GM21381 (cell line): ENCODE results near the gene JMJD7.
"Not testable (repeated sequence)": the region's sequence is repeated elsewhere in the genome, so short reads cannot be mapped to it uniquely, and the experiment has no call there.

ENCODE experiments used
- ATAC-seq: cut with Tn5 transposase; IDR thresholded peaks from one replicate; pipeline ENCODE4 v1.9.1; 2021; ENCODE audit warnings: mild to moderate bottlenecking, moderate library complexity; ENCODE audit not compliant: unreplicated experiment

Gene JMJD7

DNA sequence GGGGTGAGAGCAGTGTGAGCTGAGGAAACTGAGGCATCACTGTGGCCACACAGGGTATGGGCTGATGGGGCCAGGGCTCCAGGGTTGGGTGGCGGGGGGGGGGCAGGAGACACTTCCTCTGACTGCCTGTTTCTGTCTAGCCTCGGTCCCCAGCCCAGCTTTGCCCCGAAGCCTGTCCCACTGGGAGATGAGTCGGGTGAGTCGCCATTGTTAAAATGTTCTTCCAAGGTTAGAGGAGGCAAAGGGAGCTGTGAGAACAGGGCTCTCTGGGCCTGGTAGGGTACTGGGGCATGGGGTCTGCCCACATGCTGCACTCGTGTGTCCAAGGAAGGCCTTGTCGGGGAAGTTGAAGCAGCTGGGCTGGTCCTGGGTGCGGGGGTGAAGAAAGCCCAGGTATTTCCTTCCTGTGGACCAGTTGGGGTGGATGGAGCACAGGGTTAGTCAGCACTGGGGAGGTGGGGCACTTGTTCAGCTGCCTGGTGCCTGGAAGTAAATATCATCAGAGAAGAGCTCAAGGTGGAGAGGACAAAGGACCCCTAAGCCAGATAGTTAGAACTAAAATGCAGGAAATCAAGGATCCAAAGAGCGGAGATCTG lies 8.3 kb upstream of the JMJD7 start:
- no peak for ATAC-seq

DNA sequence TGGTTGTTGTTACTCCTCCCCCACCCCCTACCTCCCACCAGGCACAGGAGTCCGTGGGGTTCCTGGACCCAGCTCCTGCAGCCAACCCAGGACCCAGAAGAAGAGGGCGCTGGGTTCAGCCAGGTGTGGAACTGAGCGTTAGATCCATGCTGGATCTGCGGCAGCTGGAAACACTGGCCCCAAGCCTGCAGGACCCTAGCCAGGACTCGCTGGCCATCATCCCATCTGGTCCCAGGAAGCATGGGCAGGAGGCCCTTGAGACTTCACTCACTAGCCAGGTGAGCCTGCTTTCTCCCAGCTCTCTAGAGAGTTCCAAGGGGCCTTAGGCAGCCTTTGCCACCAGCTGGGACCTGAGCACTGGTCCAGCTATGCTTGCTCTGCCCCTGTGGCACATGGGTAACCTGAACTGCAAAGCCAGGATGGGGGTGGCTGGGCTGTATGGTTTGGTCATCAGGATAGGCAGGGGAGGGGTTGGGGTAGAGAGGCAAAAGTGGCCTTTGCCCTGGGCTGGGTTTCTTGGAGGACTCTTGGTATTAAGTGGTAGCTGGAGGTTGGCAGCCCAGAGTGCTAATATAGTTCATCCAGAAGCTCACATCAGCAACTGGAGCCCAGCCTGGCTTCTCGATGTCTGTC lies 7.0 kb upstream of the JMJD7 start:
- ATAC-seq, result no peak

DNA sequence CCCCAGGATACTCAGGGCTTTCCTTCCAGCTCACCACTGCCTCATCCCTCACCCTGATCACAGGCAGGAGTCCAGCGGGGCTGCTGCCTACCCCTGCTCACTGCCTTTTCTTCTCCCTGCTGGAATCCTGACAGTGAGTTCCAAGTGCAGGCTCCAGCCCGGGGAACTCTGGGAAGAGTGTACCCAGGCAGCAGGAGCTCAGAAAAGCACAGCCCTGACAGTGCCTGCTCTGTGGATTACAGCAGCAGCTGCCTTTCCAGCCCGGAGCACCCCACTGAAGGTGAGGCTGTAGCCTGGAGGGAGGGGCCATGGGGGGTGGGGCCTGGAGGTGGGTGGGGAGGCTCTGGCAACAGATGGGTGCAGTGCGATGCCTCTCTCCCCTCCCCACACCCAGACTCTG lies 6.1 kb upstream of the JMJD7 start:
- no peak for ATAC-seq

DNA sequence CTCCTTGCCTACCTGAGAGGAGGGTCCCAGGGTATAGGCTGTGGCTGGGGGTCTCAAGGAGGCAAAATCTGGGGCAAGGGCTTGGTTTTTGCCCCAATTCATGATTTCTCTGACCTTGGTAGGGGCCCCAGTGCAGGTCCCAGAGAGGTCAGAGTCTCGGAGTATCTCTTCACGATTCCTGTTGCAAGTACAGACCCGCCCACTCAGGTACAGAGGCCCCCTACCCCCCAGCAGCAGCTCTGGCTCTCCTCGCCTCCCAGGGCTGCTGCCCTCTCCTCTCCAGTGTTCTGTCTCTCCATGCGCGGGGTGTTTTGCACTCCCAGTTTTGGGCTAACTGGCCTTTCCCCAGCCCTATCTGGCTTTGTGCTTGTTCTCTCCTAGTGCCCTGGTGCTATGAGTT lies 5.4 kb upstream of the JMJD7 start:
- ATAC-seq, result no peak

DNA sequence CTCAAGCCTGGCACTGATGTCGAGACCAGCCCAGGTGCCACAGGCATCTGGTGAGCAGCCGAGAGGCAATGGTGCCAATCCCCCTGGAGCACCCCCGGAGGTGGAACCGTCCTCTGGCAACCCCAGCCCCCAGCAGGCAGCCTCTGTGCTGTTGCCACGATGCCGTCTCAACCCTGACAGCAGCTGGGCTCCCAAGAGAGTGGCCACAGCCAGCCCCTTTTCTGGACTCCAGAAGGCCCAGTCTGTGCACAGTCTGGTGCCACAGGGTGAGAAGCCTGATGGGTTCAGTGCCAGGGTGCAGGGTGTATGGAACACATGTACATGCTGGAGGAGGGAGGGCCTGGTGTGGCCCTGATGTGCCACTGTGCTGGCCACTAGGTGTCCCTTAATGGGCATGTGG lies 4.9 kb upstream of the JMJD7 start:
- ATAC-seq, result no peak

DNA sequence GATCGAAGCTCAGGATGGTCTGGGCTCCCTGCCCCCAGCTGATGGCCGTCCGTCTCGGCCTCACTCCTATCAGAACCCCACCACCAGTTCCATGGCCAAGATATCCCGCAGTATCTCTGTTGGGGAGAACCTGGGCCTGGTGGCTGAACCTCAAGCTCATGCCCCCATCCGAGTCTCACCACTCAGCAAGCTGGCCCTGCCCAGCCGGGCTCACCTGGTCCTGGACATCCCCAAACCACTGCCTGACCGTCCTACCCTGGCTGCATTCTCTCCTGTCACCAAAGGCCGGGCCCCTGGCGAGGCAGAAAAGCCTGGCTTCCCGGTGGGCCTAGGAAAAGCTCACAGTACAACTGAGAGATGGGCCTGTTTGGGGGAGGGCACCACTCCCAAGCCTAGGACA lies 4.4 kb upstream of the JMJD7 start:
- no peak for ATAC-seq

DNA sequence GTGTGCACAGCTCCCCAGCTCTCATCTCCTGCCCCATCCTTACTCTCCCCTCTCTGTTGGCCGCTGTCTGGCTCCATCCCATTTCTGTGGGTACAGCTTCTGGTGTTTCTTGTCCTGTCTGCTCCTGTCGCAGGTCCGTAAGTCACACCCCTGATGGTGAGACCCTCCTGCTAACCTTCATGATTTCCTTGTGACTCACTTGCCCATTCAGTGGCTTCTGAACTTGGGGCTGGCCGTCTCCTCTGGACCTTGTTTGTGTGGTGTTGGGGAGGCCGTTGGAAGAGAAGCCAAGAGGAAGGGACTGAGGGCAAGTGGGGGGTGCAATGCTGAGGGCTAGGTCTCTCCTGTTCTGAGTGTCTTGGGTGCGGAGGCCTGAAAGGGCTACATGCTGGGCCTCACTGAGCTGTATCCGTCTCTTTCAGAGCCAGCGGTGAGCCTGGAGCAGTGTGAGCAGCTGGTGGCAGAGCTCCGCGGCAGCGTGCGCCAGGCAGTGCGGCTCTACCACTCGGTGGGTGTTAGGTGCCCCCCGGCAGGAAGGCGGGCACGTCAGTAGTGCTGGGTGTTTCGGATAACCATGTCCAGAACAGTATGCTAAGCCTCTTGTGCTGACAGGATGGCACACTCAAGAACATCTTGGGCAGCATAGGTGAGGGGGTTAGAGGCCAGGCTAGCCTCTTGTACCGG lies 3.7 kb upstream of the JMJD7 start:
- no peak for ATAC-seq

DNA sequence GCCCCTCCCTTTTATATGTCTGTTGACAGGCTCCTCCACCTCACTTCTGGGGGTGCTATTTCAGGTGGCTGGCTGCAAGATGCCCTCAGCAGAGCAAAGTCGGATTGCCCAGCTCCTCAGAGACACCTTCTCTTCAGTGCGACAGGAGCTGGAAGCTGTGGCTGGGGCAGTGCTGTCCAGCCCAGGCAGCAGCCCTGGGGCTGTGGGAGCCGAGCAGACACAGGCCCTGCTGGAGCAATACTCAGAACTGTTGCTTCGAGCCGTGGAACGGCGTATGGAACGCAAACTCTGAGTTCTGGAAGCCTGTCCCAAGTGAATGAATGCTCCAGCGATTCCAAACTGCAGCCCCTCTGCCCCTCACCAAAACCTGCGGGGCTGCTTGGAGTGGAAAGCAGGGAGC lies 2.7 kb upstream of the JMJD7 start:
- ATAC-seq, result no peak

DNA sequence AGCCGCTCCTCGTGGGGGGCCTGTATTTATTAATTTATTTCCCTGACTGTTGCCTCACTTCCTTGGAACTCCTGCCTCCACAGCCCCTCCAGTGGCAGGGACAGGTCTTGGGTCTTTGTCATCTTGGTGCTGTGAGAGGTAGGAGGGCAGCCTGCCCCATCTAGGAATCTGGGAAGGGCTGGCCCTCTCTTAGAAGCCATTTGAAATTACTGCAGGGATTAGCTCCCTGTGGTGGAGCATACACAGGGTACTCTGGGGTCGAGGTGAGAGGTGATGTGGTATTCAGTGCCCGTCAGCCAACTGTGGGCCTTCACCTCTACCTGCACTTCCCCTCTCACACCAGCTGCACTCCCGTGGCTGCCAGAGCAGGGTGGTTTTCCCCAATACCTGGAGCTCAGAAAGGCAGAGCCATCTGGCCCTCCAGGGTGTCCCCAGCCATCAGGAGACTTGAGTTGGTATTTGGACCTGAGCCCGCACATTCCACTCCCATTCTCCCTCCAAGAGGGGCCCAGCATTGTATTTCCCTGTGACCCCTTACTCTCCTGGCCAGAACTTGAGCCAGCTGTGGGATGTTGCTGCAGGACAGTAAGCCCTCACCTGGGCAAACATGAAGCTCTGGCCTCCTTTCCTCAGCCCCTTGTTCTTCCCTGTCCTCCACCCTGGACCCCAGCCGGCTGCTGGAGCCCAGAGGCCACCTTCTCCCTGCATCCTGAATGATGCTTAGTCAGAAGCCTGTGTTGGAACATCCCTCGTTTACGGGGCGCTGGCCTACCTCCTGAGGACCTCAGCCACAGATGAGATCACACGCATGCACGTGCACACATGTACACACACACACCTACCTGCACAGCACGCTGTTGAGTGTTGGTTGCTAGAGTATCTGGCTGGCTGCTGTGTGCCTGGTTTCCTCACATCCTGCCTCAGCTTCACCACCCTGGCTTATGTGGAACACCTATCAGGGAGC lies 2.0 kb upstream of the JMJD7 start:
- no peak for ATAC-seq

DNA sequence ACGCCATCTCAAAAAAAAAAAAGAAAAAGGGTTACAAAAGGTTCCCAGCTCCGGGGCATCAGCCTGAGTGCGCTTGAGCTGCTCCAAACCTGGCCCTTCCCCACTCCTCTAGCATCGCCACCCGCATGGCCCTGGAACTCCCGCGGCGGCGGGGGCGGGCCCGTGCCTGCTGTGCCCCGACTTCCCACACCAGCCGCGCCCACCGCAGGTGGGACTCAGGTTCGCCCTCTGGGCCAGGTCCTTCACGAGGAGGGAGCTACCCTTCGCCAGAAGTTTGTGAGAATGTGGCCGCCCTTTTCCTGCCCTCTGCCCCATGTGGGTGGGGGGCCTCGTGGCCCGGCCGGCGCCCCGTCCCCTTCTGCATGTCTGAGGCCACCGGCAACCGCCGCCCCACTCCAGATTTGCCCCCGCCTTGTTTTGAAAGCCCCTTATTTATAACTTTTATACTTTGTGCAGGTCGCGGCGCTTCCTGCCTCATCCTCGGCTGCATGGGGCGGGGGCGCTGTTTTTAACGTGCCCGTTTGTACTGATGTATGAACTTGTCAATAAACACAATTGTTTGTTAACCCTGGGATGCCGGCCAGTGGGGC lies 507 bp upstream of the JMJD7 start:
- ATAC-seq, result no peak

DNA sequence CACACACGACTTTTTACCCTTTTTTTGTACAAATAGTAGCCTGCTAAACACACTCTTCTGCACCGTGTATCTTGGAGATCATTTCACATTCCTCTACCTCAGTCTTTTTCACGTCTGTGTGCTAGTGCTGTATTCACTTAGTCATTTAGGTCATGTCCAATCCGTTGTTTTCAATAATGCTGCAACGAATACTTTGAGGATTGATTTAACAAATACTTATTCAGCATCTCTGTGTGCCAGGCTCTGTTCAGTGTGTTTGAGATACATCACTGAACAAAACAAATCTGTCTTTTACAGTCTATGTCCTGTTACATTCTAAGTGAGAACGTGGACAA lies 882 bp downstream of the JMJD7 start:
- ATAC-seq, result no peak

DNA sequence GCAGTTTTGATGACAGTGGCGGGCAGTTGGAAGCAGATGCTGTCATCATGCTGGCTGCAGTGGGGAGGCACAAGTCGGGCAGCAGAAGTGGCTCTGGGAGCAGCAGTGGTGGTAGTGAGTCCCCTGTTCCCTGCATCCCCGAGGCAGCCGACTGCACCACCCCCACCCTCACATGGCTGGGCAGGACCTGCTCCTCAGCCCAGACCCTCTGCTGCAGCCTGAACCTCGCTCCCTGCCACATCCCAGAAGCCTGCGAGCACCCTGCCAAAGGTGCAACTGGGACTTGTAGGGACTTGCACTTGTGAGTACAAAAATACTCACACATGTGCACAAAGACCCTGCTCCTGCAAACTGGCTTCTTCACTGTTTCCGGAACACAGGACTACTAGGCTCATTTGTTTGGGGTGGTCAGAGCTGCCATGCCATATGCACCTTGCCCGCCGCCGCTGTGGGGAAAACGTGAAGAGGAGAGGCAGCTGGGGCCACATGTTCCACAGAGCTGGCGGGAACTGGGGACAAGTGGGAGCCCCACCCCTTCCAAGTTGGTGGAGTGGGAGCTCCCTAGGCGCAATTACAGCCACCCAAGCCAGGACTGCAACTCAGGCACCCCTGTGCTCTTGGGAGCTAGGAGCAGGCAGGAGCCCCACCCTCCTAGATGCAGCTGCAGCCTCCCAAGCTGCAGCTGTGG lies 2.2 kb downstream of the JMJD7 start:
- ATAC-seq, result no peak

DNA sequence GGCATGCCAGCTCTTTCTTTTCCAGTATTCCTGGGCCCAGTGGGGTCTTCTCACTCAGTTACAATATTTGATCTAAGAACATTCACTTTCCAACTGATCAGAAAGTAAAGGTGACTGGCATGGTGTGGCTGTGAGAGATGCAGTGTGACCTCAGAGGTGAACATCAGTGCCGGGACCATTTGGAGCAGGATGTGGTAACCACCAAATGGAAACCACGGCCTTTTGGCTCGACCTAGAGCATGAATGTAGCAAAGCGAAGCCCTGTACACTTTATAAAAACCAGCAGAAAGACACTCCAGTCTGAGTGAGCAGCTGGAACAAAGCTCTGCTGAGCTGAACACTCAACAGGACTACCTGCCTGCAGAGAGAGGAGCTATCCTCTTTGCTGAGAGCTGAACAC lies 3.4 kb downstream of the JMJD7 start:
- not testable (repeated sequence) for ATAC-seq

DNA sequence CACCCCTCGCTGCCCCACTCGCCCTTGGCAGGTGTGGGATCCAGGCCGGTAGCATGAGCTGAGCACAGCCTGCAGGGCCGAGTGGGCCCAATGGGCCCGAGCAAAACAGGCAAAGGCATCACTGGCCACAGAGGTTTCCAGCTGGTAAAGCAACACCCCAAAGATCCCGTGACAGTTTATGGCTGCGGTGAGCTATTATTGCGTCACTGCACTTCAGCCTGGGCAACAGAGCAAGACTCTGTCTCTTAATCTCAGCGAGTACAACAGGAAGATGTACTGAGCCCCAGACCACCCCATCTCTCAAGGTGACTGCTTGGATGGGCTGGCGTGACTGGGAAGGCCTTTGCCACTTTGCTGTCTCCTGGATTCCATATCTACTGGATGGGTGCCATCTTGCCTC lies 4.3 kb downstream of the JMJD7 start:
- no peak for ATAC-seq

DNA sequence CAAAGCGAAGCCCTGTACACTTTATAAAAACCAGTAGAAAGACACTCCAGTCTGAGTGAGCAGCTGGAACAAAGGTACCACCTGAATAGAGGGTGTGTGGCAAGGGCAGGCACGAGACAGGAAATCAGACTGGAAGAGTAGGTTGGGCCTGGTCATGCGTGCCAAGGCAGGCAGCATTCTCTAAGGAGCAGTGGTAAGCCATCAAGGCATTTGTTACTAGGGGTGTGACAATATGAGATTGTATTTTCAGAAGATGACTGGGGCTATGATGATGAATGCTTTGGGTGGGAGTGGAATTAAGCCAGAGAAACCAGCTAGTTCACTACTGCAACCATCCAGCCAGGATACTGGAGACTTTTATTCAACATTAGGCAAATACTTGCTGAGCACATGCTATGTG lies 5.0 kb downstream of the JMJD7 start:
- ATAC-seq, result no peak

DNA sequence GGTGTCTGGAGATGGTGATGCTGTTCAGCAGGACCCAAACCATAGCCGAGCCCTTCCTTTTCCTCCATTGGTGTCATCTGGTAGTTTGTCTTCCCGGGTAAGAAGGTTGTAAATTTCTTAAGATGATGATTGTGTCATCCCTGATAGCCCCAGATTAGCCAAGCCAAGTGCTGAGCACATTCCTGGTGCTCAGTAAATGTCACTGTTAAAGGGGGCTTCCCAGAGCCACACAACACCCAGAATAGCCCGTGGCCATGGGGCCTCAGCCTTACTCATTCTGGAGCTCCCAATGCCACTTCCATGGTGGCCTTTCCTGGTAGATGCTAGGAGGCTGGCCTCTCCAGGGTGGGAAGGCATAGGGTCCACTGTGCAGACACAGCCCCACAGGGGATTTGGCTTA lies 6.2 kb downstream of the JMJD7 start:
- no peak for ATAC-seq

DNA sequence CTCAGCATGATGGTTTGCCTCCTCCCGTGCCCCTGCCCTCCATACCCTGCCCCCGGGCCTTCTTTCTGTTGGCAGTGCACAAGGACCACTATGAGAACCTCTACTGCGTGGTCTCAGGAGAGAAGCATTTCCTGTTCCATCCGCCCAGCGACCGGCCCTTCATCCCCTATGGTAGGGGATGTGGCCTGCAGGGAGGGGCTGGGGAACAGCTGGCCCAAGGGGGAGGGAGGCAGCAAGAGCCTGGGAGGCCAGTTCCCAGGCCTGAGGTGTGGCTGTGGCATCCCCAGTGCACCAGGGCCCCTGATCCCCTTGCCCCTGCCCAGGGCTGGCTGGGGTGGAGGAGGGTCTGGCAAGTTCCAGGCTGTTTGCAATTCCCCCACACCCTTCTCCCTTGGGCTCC lies 8.2 kb downstream of the JMJD7 start:
- ATAC-seq, result no peak

DNA sequence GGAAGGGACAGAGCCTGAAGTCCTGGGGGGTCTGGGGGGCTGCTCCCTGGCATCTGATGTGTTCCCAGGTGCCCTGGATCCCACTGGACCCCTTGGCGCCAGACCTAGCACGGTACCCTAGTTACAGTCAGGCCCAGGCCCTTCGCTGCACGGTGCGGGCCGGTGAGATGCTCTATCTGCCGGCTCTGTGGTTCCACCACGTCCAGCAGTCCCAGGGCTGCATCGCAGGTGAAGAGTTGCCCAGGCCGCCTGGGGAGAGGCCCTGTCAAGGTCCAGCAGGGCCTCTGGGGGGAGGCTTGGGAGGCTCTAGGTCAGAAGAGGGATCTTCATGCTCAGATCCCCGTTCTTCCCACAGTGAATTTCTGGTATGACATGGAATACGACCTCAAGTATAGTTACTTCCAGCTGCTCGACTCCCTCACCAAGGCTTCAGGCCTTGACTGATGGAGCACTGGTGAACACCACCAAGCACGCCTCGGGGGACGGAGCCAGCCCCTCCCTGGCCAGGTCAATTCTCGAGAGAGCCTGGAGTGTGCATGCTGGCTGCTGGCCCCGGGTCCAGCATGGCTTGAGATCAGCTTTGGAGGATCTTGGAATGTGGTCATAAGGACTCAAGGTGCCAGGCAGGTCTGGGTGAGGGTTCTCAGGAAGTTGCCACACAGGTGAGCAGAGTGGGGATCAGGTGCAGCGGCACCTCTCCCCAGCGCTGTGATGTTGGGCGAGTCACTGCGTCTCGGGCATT lies 9.0 kb downstream of the JMJD7 start:
- ATAC-seq, result no peak

DNA sequence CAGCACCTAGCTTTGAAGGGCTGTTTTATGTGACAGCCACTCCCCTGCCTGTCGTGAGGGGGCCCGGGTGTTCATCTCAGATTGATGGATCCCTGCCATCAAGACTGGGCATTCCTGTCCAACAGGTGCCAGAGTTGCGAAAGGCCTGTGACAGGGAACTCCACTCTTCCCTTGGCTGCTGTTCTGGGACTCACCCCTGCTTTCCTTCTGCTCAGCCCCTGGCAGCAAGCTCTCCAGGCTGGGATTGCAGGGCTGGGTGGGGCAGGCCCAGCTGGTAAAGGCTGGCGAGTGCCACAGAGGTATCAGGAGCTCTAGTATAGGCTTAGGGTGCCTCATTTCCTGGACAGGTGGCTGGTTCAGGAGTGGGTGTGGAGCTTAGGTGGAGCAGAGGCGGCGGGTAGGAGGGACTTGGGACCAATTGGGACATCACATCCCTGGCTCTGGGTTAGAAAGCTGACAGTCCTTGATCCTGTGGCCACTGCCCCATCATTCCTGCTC lies 10.6 kb downstream of the JMJD7 start, which contains the start of gene PLA2G4B:
TSS of gene PLA2G4B (plus strand) at position 448 of the 498 bp plus-strand sequence. CDS start 67 bp downstream, outside the sequence.
- ATAC-seq, result no peak
